Right lobe of liver (tissue), 6 donors: ENCODE data around the gene THSD8. TPM values are rescaled to one million over a fixed set of nuclear protein-coding genes. Genes with fewer than 3 reads are reported as not detected.

ENCODE experiments used
- ATAC-seq, 4 donors: fragments of 200-7000 bp; cut with Tn5 transposase; one replicate each; pipeline ENCODE4 v1.9.1; 2020; ENCODE audit warnings: mild to moderate bottlenecking in 4 of 4, moderate library complexity in 4 of 4
- DNase-seq, 3 donors: peaks; one replicate each; pipeline ENCODE4 v3.0.0-alpha.2; 2020
- H3K27ac ChIP-seq, 3 donors: fragments of 200-600 bp; one replicate each; pipeline ENCODE4 v1.8.0; 2022
- H3K27me3 ChIP-seq, 2 donors: fragments of 200-600 bp; one replicate each; pipeline ENCODE4 v1.8.0; 2022
- H3K36me3 ChIP-seq, 4 donors: fragments of 200-600 bp; sonication (generic) in 1 of 4; one replicate each; pipeline versions ENCODE4 v1.5.1 to v1.8.0; 2017 to 2022; ENCODE audit warnings: control low read depth in 1 of 4
- H3K4me1 ChIP-seq, 4 donors: fragments of 200-600 bp; sonication (generic) in 1 of 4; one replicate each; pipeline versions ENCODE4 v1.5.1 to v1.8.0; 2017 to 2022; ENCODE audit warnings: control low read depth in 1 of 4
- H3K4me3 ChIP-seq, 3 donors: fragments of 200-600 bp; one replicate each; pipeline ENCODE4 v1.8.0; 2022
- H3K9me3 ChIP-seq, 4 donors: fragments of 200-600 bp; sonication (generic) in 1 of 4; one replicate each; pipeline versions ENCODE4 v1.5.1 to v1.8.0; 2017 to 2022; ENCODE audit warnings: control low read depth in 1 of 4
- CTCF ChIP-seq, 4 donors: fragments of 200-600 bp in 3 of 4; fragments of 450-650 bp in 1 of 4; IDR thresholded peaks; one replicate each; pipeline versions ENCODE4 v1.5.1 to v1.8.0; 2016 to 2022; ENCODE audit warnings: antibody characterized with exemption in 4 of 4, mild to moderate bottlenecking in 2 of 4
- POLR2A ChIP-seq: fragments of 450-650 bp; IDR thresholded peaks from one replicate; pipeline ENCODE4 v1.6.1; 2017; ENCODE audit warnings: antibody characterized with exemption, mild to moderate bottlenecking
- WGBS: methylation state at CpG from one replicate; pipeline ENCODE4 v1.1.6; 2018; ENCODE audit warnings: low coverage, low lambda C conversion rate; ENCODE audit not compliant: insufficient coverage; ENCODE audit errors: missing lambda C conversion rate; 5-methylcytosine and 5-hydroxymethylcytosine counted together
- intact Hi-C, 2 donors: fragments of 100-400 bp; cut with DNase I; formaldehyde crosslinking; loops; one replicate each; pipeline versions ENCODE4 v1.11.2 to v1.14.1; 2022
- total RNA-seq, 6 experiments: library from RNA; depleted of rRNA in 2 of 6; stranded (reverse); fragments of >200 nt in 2 of 6; fragmentation: NEBNext Ultra II Directional in 3 of 6; extraction: Animal tissue kit (Norgen Biotek cat#: 25700) in 3 of 6; gene quantifications; one replicate each; pipeline versions ENCODE4 v1.1.0 to v1.2.4, GENCODE V29; 2016 to 2023
- donor health status: DM: no; HTN: yes; CAD: no.
- donor health status: DM: no; HTN: no; CAD: no.
- donor health status: DM: no; HTN: no; CAD: no.
- donor health status: DM: no; HTN: yes; CAD: no.
- donor health status: DM: no; HTN: yes; CAD: no.

The THSD8 gene
- total RNA-seq, 6 experiments from 2014 or later = 0.62 to 2.0 (median 1.2) TPM; not detected in 1

- TF ChIP-seq POLR2A (no peak), CTCF (IDR thresholded peaks at IDR 0.05) (peak; percentile 45 to 89 (median 56))
- ATAC-seq (peak; percentile 67 to 88 (median 78)), DNase-seq (peak in 2 of 3 donors; percentile 75 to 77)
- Histone ChIP-seq H3K27me3 (no peaks in the 10 kb centered on the region), H3K4me3 (peak overlapping the region in 1 of 3 donors; percentile 33), H3K36me3 (no peaks in the 10 kb centered on the region), H3K4me1 (no peaks in the 10 kb centered on the region), H3K27ac (no peak overlapping the region), H3K9me3 (no peaks in the 10 kb centered on the region)
- WGBS = 15% methylated on average over 10 of the region's 30 CpGs
- intact Hi-C loops = loop anchor here in 1 of 2 donors (10.0 kb wide), 1 partner anchor 79 kb away; no protein-coding TSS in a partner anchor
These were observed 35.8 kb upstream of the THSD8 start for GRCh38 chr19:12766051-12766521.

- intact Hi-C loops = loop anchor here in 1 of 2 donors (10.0 kb wide), 1 partner anchor 78 kb away; no protein-coding TSS in a partner anchor
- no peak for DNase-seq
- no peak for ATAC-seq
- H3K27ac ChIP-seq = no peak overlapping the region
- H3K4me1 ChIP-seq = no peaks in the 10 kb centered on the region
- no peak overlapping the region for H3K4me3 ChIP-seq
- WGBS = 91% methylated on average over 7 of the region's 11 CpGs
- TF ChIP-seq POLR2A (no peak), CTCF (IDR thresholded peaks at IDR 0.05) (no peak)
- H3K9me3 ChIP-seq = no peaks in the 10 kb centered on the region
- H3K27me3 ChIP-seq = no peaks in the 10 kb centered on the region
- H3K36me3 ChIP-seq = no peaks in the 10 kb centered on the region
These were observed 34.7 kb upstream of the THSD8 start for GRCh38 chr19:12767150-12767549.

- intact Hi-C loops = loop anchor here in 1 of 2 donors (10.0 kb wide), 1 partner anchor 77 kb away; no protein-coding TSS in a partner anchor
- no peak overlapping the region for H3K27ac ChIP-seq
- DNase-seq (no peak), ATAC-seq (no peak)
- H3K36me3 ChIP-seq = no peaks in the 10 kb centered on the region
- no peaks in the 10 kb centered on the region for H3K27me3 ChIP-seq
- H3K4me3 ChIP-seq = no peak overlapping the region
- 100% methylated on average over 3 of the region's 15 CpGs for WGBS
- no peaks in the 10 kb centered on the region for H3K4me1 ChIP-seq
- H3K9me3 ChIP-seq = no peaks in the 10 kb centered on the region
- TF ChIP-seq CTCF (IDR thresholded peaks at IDR 0.05) (no peak), POLR2A (no peak)
These were observed 34.2 kb upstream of the THSD8 start for GRCh38 chr19:12767666-12768065.

- Histone ChIP-seq H3K4me3 (no peak overlapping the region), H3K27ac (no peak overlapping the region), H3K4me1 (no peaks in the 10 kb centered on the region), H3K27me3 (no peaks in the 10 kb centered on the region), H3K9me3 (no peaks in the 10 kb centered on the region), H3K36me3 (no peaks in the 10 kb centered on the region)
- TF ChIP-seq POLR2A (no peak), CTCF (IDR thresholded peaks at IDR 0.05) (no peak)
- DNase-seq (no peak), ATAC-seq (no peak)
- 60% methylated on average over 4 of the region's 37 CpGs for WGBS
- intact Hi-C loops = loop anchor here in 1 of 2 donors (10.0 kb wide), 2 partner anchors 45 to 75 kb away; partner anchors contain the start of gene TNPO2
These were observed 32.2 kb upstream of the THSD8 start for GRCh38 chr19:12769689-12770088.
